Osteoblast (primary cell): Measurements from ENCODE around the gene TEX35. TPM values are rescaled to one million over a fixed set of nuclear protein-coding genes. Genes with fewer than 3 reads are reported as not detected.

ENCODE experiments used
- DNase-seq: peaks from one replicate; pipeline ENCODE4 v3.0.0; 2011; ENCODE audit warnings: low spot score, mixed read lengths; ENCODE audit not compliant: insufficient read length; ENCODE audit errors: missing footprints
- H2AFZ ChIP-seq: 2 replicates; pipeline ENCODE4 v1.6.0; 2011; ENCODE audit warnings: mild to moderate bottlenecking, low read length
- H3K27ac ChIP-seq: 2 replicates; pipeline ENCODE4 v1.5.1; 2011; ENCODE audit warnings: mild to moderate bottlenecking, low read depth, low read length, moderate library complexity
- H3K27me3 ChIP-seq: 2 replicates; pipeline ENCODE4 v1.6.0; 2012; ENCODE audit warnings: mild to moderate bottlenecking, control low read depth, inconsistent platforms, low read length, moderate library complexity; ENCODE audit not compliant: insufficient read depth
- H3K36me3 ChIP-seq: 2 replicates; pipeline ENCODE4 v1.5.1; 2011; ENCODE audit warnings: mild to moderate bottlenecking, low read length, control low read depth, moderate library complexity; ENCODE audit not compliant: insufficient read depth
- H3K4me1 ChIP-seq: 2 replicates; pipeline ENCODE4 v1.5.1; 2011; ENCODE audit warnings: mild to moderate bottlenecking, low read length, control low read depth, moderate library complexity; ENCODE audit not compliant: insufficient read depth
- H3K4me2 ChIP-seq: 2 replicates; pipeline ENCODE4 v1.6.0; 2011; ENCODE audit warnings: mild to moderate bottlenecking, low read length; ENCODE audit not compliant: insufficient read depth
- H3K4me3 ChIP-seq: fragments of 200-600 bp; sonication (generic); 3 replicates; pipeline ENCODE4 v1.5.1; 2012; ENCODE audit warnings: mild to moderate bottlenecking, low read length, inconsistent platforms; ENCODE audit not compliant: insufficient read depth
- H3K79me2 ChIP-seq: 2 replicates; pipeline ENCODE4 v1.6.0; 2012; ENCODE audit warnings: mild to moderate bottlenecking, low read length, control low read depth, inconsistent platforms; ENCODE audit not compliant: insufficient read depth
- H3K9me3 ChIP-seq: 2 replicates; pipeline ENCODE4 v1.5.1; 2011; ENCODE audit warnings: low read depth, low read length, control low read depth
- H4K20me1 ChIP-seq: 2 replicates; pipeline ENCODE4 v1.6.0; 2012; ENCODE audit warnings: mild to moderate bottlenecking, low read length, control low read depth; ENCODE audit not compliant: insufficient read depth
- CTCF ChIP-seq: IDR thresholded peaks from 2 replicates; pipeline ENCODE4 v1.5.1; 2011; ENCODE audit warnings: mild to moderate bottlenecking, low read depth, low read length, moderate library complexity; ENCODE audit errors: extremely low read depth
- total RNA-seq: library from RNA; depleted of rRNA; stranded (reverse); fragments of >200 nt; gene quantifications from 2 replicates; pipeline ENCODE4 v1.2.3, GENCODE V29; 2012

The TEX35 gene
- total RNA-seq, 1 donor: not detected

GRCh38 chr1:178529364-178530036 lies 16.6 kb downstream of the TEX35 start:
- TF ChIP-seq CTCF: no peak
- no peaks in the 10 kb centered on the region for H3K36me3 ChIP-seq
- no peaks in the 10 kb centered on the region for H3K27me3 ChIP-seq
- no peaks in the 10 kb centered on the region for H4K20me1 ChIP-seq
- H3K79me2 ChIP-seq: no peaks in the 10 kb centered on the region
- DNase-seq: no peak
- no peak overlapping the region for H2AFZ ChIP-seq
- peaks cover 2% of the 10 kb centered on the region for H3K4me1 ChIP-seq
- no peak overlapping the region for H3K27ac ChIP-seq
- no peak overlapping the region for H3K4me2 ChIP-seq
- H3K9me3 ChIP-seq: no peaks in the 10 kb centered on the region
- no peak overlapping the region for H3K4me3 ChIP-seq

- Histone ChIP-seq H3K9me3 (no peaks in the 10 kb centered on the region), H3K27ac (no peak overlapping the region), H3K36me3 (no peaks in the 10 kb centered on the region), H3K4me1 (peaks cover 2% of the 10 kb centered on the region), H3K79me2 (no peaks in the 10 kb centered on the region), H3K27me3 (no peaks in the 10 kb centered on the region), H2AFZ (no peak overlapping the region), H3K4me2 (no peak overlapping the region), H4K20me1 (no peaks in the 10 kb centered on the region), H3K4me3 (no peak overlapping the region)
- DNase-seq: peak; percentile 92
- TF ChIP-seq CTCF: no peak
These were observed 17.1 kb downstream of the TEX35 start for GRCh38 chr1:178530037-178530402.

GRCh38 chr1:178530502-178530901 lies 17.6 kb downstream of the TEX35 start:
- no peaks in the 10 kb centered on the region for H3K36me3 ChIP-seq
- no peaks in the 10 kb centered on the region for H4K20me1 ChIP-seq
- no peak overlapping the region for H2AFZ ChIP-seq
- no peaks in the 10 kb centered on the region for H3K27me3 ChIP-seq
- peaks cover 2% of the 10 kb centered on the region for H3K4me1 ChIP-seq
- H3K9me3 ChIP-seq: no peaks in the 10 kb centered on the region
- no peak overlapping the region for H3K4me2 ChIP-seq
- no peak overlapping the region for H3K27ac ChIP-seq
- no peak for TF ChIP-seq CTCF
- H3K79me2 ChIP-seq: no peaks in the 10 kb centered on the region
- no peak overlapping the region for H3K4me3 ChIP-seq
- DNase-seq: no peak

GRCh38 chr1:178531887-178532286 lies 19.0 kb downstream of the TEX35 start:
- Histone ChIP-seq H3K36me3 (no peaks in the 10 kb centered on the region), H3K4me3 (no peak overlapping the region), H3K27me3 (no peaks in the 10 kb centered on the region), H2AFZ (peak overlapping the region; percentile 80), H3K27ac (no peak overlapping the region), H3K4me1 (peaks cover 8% of the 10 kb centered on the region), H3K9me3 (no peaks in the 10 kb centered on the region), H4K20me1 (no peaks in the 10 kb centered on the region), H3K79me2 (no peaks in the 10 kb centered on the region), H3K4me2 (peak overlapping the region; percentile 74)
- no peak for TF ChIP-seq CTCF
- no peak for DNase-seq
